ENCODE results near the gene GPR15LG.
"Not testable (repeated sequence)": the region's sequence is repeated elsewhere in the genome, so short reads cannot be mapped to it uniquely, and the experiment has no call there.

The GPR15LG gene

DNA sequence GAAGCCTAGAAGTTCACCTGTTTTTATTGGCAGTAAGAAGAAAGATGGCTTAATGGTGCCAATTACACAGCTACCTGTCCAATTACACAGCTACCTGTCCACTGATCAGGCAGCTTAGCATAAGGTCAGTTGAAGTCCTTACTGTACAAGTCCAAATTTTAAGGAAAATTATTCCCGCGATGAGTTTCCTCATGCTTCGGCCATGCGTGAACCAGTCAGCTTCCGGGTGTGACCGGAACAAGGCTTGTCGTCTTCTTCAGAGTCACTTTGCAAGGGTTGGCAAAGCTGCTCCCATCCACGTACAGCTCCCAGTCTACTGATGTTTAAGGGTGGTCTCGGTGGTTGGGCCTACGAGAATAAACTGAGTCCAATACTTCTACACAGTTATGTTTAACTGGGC, 5.2 kb upstream of the GPR15LG start:
- H3K36me3 ChIP-seq (ENCODE audit: control insufficient read depth, insufficient read depth, low read length); H3K27me3 ChIP-seq (ENCODE audit: control insufficient read depth, insufficient read depth, low read length); H3K9ac ChIP-seq (ENCODE audit: low read length); H3K9me3 ChIP-seq (ENCODE audit: control insufficient read depth, low read length); H3K4me3 ChIP-seq (ENCODE audit: low read length); H3K4me1 ChIP-seq (ENCODE audit: control insufficient read depth, insufficient read depth, low read length): not testable (repeated sequence)

DNA sequence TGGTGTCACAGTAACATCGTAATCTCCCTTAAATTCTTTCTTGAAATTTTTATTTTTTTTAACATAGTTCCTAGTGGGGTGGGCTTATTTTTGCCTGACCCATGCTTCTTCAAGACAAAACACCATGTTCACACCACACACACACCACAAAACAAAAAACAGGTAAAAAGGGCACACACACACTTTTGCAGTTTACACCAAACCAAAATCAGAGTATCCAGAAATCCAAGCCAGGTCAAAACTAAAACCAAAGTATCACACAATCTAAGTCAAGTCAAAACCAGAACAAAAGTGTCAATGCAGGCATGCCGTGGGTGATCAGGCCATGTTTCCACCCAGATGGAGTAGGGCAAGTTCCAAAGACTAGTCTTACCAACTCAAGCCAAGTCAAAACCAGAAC, 2.4 kb upstream of the GPR15LG start:
- not testable (repeated sequence) for H3K36me3 ChIP-seq (ENCODE audit: control insufficient read depth, insufficient read depth, low read length); H3K4me3 ChIP-seq (ENCODE audit: low read length); H3K4me1 ChIP-seq (ENCODE audit: control insufficient read depth, insufficient read depth, low read length); H3K9ac ChIP-seq (ENCODE audit: low read length); H3K9me3 ChIP-seq (ENCODE audit: control insufficient read depth, low read length); H3K27me3 ChIP-seq (ENCODE audit: control insufficient read depth, insufficient read depth, low read length)

- H3K36me3 ChIP-seq (ENCODE audit: control insufficient read depth, insufficient read depth, low read length); H3K4me3 ChIP-seq (ENCODE audit: low read length); H3K4me1 ChIP-seq (ENCODE audit: control insufficient read depth, insufficient read depth, low read length); H3K27me3 ChIP-seq (ENCODE audit: control insufficient read depth, insufficient read depth, low read length); H3K9ac ChIP-seq (ENCODE audit: low read length); H3K9me3 ChIP-seq (ENCODE audit: control insufficient read depth, low read length): not testable (repeated sequence)
Observed at GRCh38 chr10:84171700-84172466, 1.7 kb upstream of the GPR15LG start.

- no peaks in the 10 kb centered on the region for H3K36me3 ChIP-seq (ENCODE audit: control insufficient read depth, insufficient read depth, low read length)
- no peak overlapping the region for H3K9ac ChIP-seq (ENCODE audit: low read length)
- H3K4me1 ChIP-seq (ENCODE audit: control insufficient read depth, insufficient read depth, low read length), result no peaks in the 10 kb centered on the region
- no peak overlapping the region for H3K4me3 ChIP-seq (ENCODE audit: low read length)
- H3K9me3 ChIP-seq (ENCODE audit: control insufficient read depth, low read length), result no peaks in the 10 kb centered on the region
- H3K27me3 ChIP-seq (ENCODE audit: control insufficient read depth, insufficient read depth, low read length), result no peaks in the 10 kb centered on the region
Observed at GRCh38 chr10:84172467-84173356, 889 bp upstream of the GPR15LG start.

- no peak overlapping the region for H3K9ac ChIP-seq (ENCODE audit: low read length)
- H3K27me3 ChIP-seq (ENCODE audit: control insufficient read depth, insufficient read depth, low read length), result no peaks in the 10 kb centered on the region
- no peak overlapping the region for H3K4me3 ChIP-seq (ENCODE audit: low read length)
- no peaks in the 10 kb centered on the region for H3K36me3 ChIP-seq (ENCODE audit: control insufficient read depth, insufficient read depth, low read length)
- H3K4me1 ChIP-seq (ENCODE audit: control insufficient read depth, insufficient read depth, low read length), result no peaks in the 10 kb centered on the region
- no peaks in the 10 kb centered on the region for H3K9me3 ChIP-seq (ENCODE audit: control insufficient read depth, low read length)
Observed at GRCh38 chr10:84175436-84175835, 1.8 kb downstream of the GPR15LG start.

GRCh38 chr10:84176351-84176750, 2.8 kb downstream of the GPR15LG start:
- Histone ChIP-seq H3K9me3 (ENCODE audit: control insufficient read depth, low read length) (no peaks in the 10 kb centered on the region), H3K4me1 (ENCODE audit: control insufficient read depth, insufficient read depth, low read length) (no peaks in the 10 kb centered on the region), H3K9ac (ENCODE audit: low read length) (no peak overlapping the region), H3K27me3 (ENCODE audit: control insufficient read depth, insufficient read depth, low read length) (no peaks in the 10 kb centered on the region), H3K36me3 (ENCODE audit: control insufficient read depth, insufficient read depth, low read length) (no peaks in the 10 kb centered on the region), H3K4me3 (ENCODE audit: low read length) (no peak overlapping the region)

- no peak overlapping the region for H3K9ac ChIP-seq (ENCODE audit: low read length)
- no peak overlapping the region for H3K4me3 ChIP-seq (ENCODE audit: low read length)
- no peaks in the 10 kb centered on the region for H3K9me3 ChIP-seq (ENCODE audit: control insufficient read depth, low read length)
- no peaks in the 10 kb centered on the region for H3K4me1 ChIP-seq (ENCODE audit: control insufficient read depth, insufficient read depth, low read length)
- no peaks in the 10 kb centered on the region for H3K27me3 ChIP-seq (ENCODE audit: control insufficient read depth, insufficient read depth, low read length)
- H3K36me3 ChIP-seq (ENCODE audit: control insufficient read depth, insufficient read depth, low read length), result no peaks in the 10 kb centered on the region
Observed at GRCh38 chr10:84176836-84177474, 3.4 kb downstream of the GPR15LG start.

DNA sequence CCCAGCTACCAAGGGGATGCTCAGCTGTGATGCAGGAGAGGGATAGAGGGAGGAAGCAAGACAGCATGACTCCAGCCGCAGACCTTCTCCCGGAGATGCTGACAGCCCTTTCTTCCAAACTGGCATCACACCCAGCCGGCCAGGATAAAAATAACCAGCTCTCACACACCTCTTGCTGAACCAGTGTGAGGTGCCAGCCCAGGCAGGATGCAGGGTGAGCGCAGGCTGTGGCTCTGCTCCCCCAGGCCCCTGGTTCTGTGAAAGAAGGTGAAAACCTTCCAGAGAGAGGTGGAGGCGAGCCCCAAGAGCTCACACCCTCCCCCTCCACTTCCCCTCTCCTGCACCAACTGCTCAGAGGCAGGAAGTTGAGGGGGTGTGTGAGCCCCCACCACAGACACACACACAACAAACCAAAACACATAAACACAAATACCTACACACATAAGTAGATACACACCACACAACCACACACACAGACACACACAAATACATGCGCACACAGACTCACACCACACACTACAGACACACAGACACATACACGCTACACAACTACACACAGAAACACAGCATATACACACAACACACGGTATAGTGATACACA, 4.0 kb downstream of the GPR15LG start:
- H3K27me3 ChIP-seq (ENCODE audit: control insufficient read depth, insufficient read depth, low read length), result no peaks in the 10 kb centered on the region
- no peaks in the 10 kb centered on the region for H3K4me1 ChIP-seq (ENCODE audit: control insufficient read depth, insufficient read depth, low read length)
- no peaks in the 10 kb centered on the region for H3K36me3 ChIP-seq (ENCODE audit: control insufficient read depth, insufficient read depth, low read length)
- no peaks in the 10 kb centered on the region for H3K9me3 ChIP-seq (ENCODE audit: control insufficient read depth, low read length)
- H3K9ac ChIP-seq (ENCODE audit: low read length), result no peak overlapping the region
- H3K4me3 ChIP-seq (ENCODE audit: low read length), result no peak overlapping the region

DNA sequence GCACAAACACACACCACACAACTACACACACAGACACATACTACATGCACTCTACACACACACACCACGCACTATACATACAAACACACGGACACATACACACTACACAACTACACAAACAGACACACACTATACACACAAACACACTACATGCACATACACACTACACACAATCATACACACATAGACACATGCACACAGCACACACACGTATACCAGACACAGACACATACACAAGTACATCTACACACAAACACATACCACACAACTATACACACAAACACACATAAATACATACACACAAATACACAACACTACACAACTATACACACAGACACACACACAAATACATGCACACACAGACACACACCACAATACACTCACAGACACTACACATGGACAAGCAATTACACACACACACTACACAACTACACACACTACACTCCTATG, 4.6 kb downstream of the GPR15LG start:
- Histone ChIP-seq H3K36me3 (ENCODE audit: control insufficient read depth, insufficient read depth, low read length) (no peaks in the 10 kb centered on the region), H3K4me3 (ENCODE audit: low read length) (no peak overlapping the region), H3K4me1 (ENCODE audit: control insufficient read depth, insufficient read depth, low read length) (no peaks in the 10 kb centered on the region), H3K9ac (ENCODE audit: low read length) (no peak overlapping the region), H3K9me3 (ENCODE audit: control insufficient read depth, low read length) (no peaks in the 10 kb centered on the region), H3K27me3 (ENCODE audit: control insufficient read depth, insufficient read depth, low read length) (no peaks in the 10 kb centered on the region)

- H3K36me3 ChIP-seq (ENCODE audit: control insufficient read depth, insufficient read depth, low read length), result no peaks in the 10 kb centered on the region
- H3K9ac ChIP-seq (ENCODE audit: low read length), result no peak overlapping the region
- no peaks in the 10 kb centered on the region for H3K9me3 ChIP-seq (ENCODE audit: control insufficient read depth, low read length)
- no peaks in the 10 kb centered on the region for H3K4me1 ChIP-seq (ENCODE audit: control insufficient read depth, insufficient read depth, low read length)
- no peaks in the 10 kb centered on the region for H3K27me3 ChIP-seq (ENCODE audit: control insufficient read depth, insufficient read depth, low read length)
- no peak overlapping the region for H3K4me3 ChIP-seq (ENCODE audit: low read length)
Observed at GRCh38 chr10:84179059-84179710, 5.6 kb downstream of the GPR15LG start.

- H3K9me3 ChIP-seq (ENCODE audit: control insufficient read depth, low read length); H3K36me3 ChIP-seq (ENCODE audit: control insufficient read depth, insufficient read depth, low read length); H3K4me1 ChIP-seq (ENCODE audit: control insufficient read depth, insufficient read depth, low read length); H3K9ac ChIP-seq (ENCODE audit: low read length); H3K4me3 ChIP-seq (ENCODE audit: low read length); H3K27me3 ChIP-seq (ENCODE audit: control insufficient read depth, insufficient read depth, low read length): not testable (repeated sequence)
Observed at GRCh38 chr10:84180386-84180785, 6.8 kb downstream of the GPR15LG start.
